ENCODE results near the gene CCDC8. TPM values are rescaled to one million over a fixed set of nuclear protein-coding genes. Genes with fewer than 3 reads are reported as not detected.

The CCDC8 gene
- total RNA-seq, 1 donor from 2014 or later = not detected

Other genes starting within 250 kb of the CCDC8 start
- gene IGFL1, start 183.8 kb downstream of the CCDC8 start, total RNA-seq = not detected in 2 replicates
- not detected in 2 replicates for gene HIF3A, start 116.5 kb downstream of the CCDC8 start, total RNA-seq
- 118 and 120 TPM in 2 replicates for gene PPP5C, start 66.5 kb downstream of the CCDC8 start, total RNA-seq
- gene PNMA8C, start 15.4 kb upstream of the CCDC8 start, total RNA-seq = not detected in 2 replicates
- not detected in 2 replicates for gene PNMA8A, start 58.0 kb upstream of the CCDC8 start, total RNA-seq
- gene PNMA8B, start 82.3 kb upstream of the CCDC8 start, total RNA-seq = not detected in 2 replicates
- gene CALM3, start 187.8 kb upstream of the CCDC8 start, total RNA-seq = 478 and 493 TPM in 2 replicates
- gene PTGIR, start 211.5 kb upstream of the CCDC8 start, total RNA-seq = 126 and 135 TPM in 2 replicates
- 13.2 and 14.6 TPM in 2 replicates for gene GNG8, start 222.6 kb upstream of the CCDC8 start, total RNA-seq
- gene DACT3, start 247.6 kb upstream of the CCDC8 start, total RNA-seq = 1.6 and 1.9 TPM in 2 replicates

Measured in T-helper 1 cell treated with Interleukin-12 subunit alpha and Interleukin-12 subunit beta and Interleukin-4 antibody, amounts not matched to agents 30 ng/mL and 1 ng/mL, for 36 hours (primary cell).